Measurements from ENCODE around the gene SORL1-AS1.

Gene SORL1-AS1

GRCh38 chr11:121446752-121447156, 6.0 kb downstream of the SORL1-AS1 start:
- Histone ChIP-seq H3K9me3 (ENCODE audit: control insufficient read depth, low read length) (no peaks in the 10 kb centered on the region), H3K27me3 (ENCODE audit: control insufficient read depth, insufficient read depth, low read length) (no peaks in the 10 kb centered on the region), H3K4me3 (ENCODE audit: low read length) (no peak overlapping the region), H3K4me1 (ENCODE audit: control insufficient read depth, insufficient read depth, low read length) (peaks cover 37% of the 10 kb centered on the region), H3K9ac (ENCODE audit: low read length) (no peak overlapping the region), H3K36me3 (ENCODE audit: control insufficient read depth, insufficient read depth, low read length) (no peaks in the 10 kb centered on the region)

DNA sequence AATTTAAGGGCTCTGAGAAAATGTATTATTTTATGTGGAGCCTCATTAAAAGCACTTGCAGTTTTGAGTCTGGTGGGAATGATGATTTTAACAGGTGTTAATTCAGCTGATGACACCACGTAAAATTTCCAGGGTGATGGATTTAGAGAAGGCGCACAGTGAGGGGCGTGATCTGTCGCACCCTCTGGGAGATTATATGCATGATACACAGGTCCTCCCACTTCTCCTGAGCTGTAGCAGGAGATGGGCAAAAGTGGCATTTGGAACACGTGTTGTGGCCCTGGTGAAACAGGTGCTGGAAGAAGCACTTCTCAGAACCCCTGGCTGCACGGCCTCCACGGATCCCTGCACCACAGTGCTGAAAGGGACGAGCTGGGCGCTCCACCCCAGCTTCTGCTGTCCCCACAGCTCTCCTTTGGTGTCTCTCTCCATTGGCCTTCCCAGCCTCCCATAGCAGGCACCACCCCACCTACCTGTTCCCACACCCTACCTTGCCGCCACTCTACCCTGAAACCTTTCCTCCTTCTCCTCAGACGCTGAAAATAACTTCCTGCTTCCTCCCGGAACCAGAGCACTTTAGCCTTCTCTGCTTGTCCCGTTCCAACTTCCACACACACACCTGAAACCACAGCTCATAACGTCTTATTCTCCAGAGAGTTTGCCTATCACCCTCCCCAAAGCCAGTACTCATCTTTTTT, 7.5 kb downstream of the SORL1-AS1 start:
- H3K4me1 ChIP-seq (ENCODE audit: control insufficient read depth, insufficient read depth, low read length), result peaks cover 26% of the 10 kb centered on the region

DNA sequence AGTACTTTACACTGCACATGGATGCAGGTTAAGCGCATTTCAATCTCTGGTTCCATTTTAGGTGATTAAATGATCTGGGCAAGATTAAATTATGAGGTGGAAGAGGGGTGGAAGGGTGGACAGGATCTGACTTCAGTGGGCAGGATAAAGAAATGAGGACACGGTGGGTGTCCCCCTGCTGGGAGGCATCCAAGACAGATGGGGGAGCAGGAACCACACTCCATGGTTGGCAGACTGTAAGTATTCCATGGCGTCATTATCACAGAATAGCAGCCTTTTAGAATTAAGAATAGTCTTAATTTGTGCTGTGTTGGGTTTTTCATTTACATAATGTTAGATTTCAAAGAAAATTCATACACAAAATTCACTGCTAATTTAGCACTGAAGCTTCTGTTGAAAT, 8.2 kb downstream of the SORL1-AS1 start:
- no peaks in the 10 kb centered on the region for H3K9me3 ChIP-seq (ENCODE audit: control insufficient read depth, low read length)
- H3K36me3 ChIP-seq (ENCODE audit: control insufficient read depth, insufficient read depth, low read length), result no peaks in the 10 kb centered on the region
- no peak overlapping the region for H3K9ac ChIP-seq (ENCODE audit: low read length)
- no peak overlapping the region for H3K4me3 ChIP-seq (ENCODE audit: low read length)
- H3K4me1 ChIP-seq (ENCODE audit: control insufficient read depth, insufficient read depth, low read length), result peaks cover 22% of the 10 kb centered on the region
- H3K27me3 ChIP-seq (ENCODE audit: control insufficient read depth, insufficient read depth, low read length), result no peaks in the 10 kb centered on the region

More for the DNA sequence above, 7.5 kb downstream of the SORL1-AS1 start:
- Histone ChIP-seq H3K9me3 (ENCODE audit: control insufficient read depth, low read length) (no peaks in the 10 kb centered on the region), H3K27me3 (ENCODE audit: control insufficient read depth, insufficient read depth, low read length) (no peaks in the 10 kb centered on the region), H3K9ac (ENCODE audit: low read length) (no peak overlapping the region), H3K36me3 (ENCODE audit: control insufficient read depth, insufficient read depth, low read length) (no peaks in the 10 kb centered on the region), H3K4me3 (ENCODE audit: low read length) (peak overlapping the region; percentile 21)

GRCh38 chr11:121443688-121444275, 9.0 kb downstream of the SORL1-AS1 start:
- Histone ChIP-seq H3K9me3 (ENCODE audit: control insufficient read depth, low read length) (no peaks in the 10 kb centered on the region), H3K27me3 (ENCODE audit: control insufficient read depth, insufficient read depth, low read length) (no peaks in the 10 kb centered on the region), H3K4me1 (ENCODE audit: control insufficient read depth, insufficient read depth, low read length) (peaks cover 22% of the 10 kb centered on the region), H3K4me3 (ENCODE audit: low read length) (no peak overlapping the region), H3K36me3 (ENCODE audit: control insufficient read depth, insufficient read depth, low read length) (no peaks in the 10 kb centered on the region), H3K9ac (ENCODE audit: low read length) (no peak overlapping the region)

DNA sequence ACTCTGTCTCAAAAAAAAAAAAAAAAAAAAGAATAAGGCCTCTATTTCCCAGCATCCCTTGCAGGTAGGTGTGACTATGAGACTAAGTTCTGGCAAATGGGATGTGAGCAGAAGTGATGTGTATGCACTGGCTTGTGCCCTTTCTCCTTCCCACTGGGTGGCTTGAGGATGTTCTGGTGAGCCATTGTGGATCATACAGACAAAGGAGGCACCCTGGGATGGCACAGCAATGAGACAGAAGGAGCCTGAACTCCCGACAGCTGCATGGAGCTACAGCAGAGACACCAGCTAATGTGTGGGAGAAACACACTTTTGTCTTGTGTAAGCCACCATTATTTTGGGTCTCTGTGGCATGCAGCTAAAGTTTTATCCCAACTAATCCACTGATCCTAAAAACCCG, 11.2 kb downstream of the SORL1-AS1 start:
- H3K36me3 ChIP-seq (ENCODE audit: control insufficient read depth, insufficient read depth, low read length), result no peaks in the 10 kb centered on the region
- peaks cover 16% of the 10 kb centered on the region for H3K4me1 ChIP-seq (ENCODE audit: control insufficient read depth, insufficient read depth, low read length)
- no peaks in the 10 kb centered on the region for H3K9me3 ChIP-seq (ENCODE audit: control insufficient read depth, low read length)
- H3K9ac ChIP-seq (ENCODE audit: low read length), result no peak overlapping the region
- H3K4me3 ChIP-seq (ENCODE audit: low read length), result no peak overlapping the region
- no peaks in the 10 kb centered on the region for H3K27me3 ChIP-seq (ENCODE audit: control insufficient read depth, insufficient read depth, low read length)

DNA sequence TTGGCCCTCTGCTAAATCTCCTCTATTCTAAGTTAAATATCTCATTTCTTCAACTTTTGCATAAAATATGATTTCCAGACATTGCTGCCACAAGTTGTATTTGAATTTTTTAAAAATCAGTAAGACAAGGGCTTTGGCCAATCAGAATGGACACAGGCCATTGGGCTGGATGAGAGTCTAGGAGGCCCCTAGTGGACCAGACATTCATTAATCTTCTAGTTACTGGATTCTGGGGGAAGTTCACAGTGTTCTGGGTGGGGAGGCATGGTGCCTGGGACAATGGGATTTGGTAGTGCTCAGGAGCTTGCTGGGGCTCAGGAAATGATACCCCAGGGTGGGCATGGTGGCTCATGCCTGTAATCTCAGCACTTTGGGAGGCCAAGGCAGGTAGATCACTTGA, 13.0 kb downstream of the SORL1-AS1 start:
- peaks cover 3% of the 10 kb centered on the region for H3K4me1 ChIP-seq (ENCODE audit: control insufficient read depth, insufficient read depth, low read length)
- no peaks in the 10 kb centered on the region for H3K9me3 ChIP-seq (ENCODE audit: control insufficient read depth, low read length)
- no peaks in the 10 kb centered on the region for H3K27me3 ChIP-seq (ENCODE audit: control insufficient read depth, insufficient read depth, low read length)

DNA sequence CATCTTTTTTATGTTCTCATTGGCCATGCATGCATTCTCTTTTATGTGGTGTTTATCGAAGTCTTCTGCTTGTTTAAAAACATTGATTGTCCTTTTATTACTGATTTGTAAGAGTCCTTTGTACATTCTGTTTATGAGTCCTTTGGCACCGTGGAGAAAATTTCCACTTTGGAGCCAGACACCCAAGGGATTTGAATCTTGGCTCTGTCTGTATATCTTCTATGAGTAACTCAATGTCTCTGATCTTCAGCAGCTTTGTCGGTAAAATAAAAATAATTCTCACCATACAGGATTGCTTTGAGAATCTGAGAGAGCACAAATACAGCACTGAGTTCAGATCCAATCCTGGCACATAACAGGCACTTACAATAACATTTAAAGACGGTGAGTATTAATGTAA, 13.4 kb downstream of the SORL1-AS1 start:
- Histone ChIP-seq H3K36me3 (ENCODE audit: control insufficient read depth, insufficient read depth, low read length) (no peaks in the 10 kb centered on the region), H3K27me3 (ENCODE audit: control insufficient read depth, insufficient read depth, low read length) (no peaks in the 10 kb centered on the region), H3K4me1 (ENCODE audit: control insufficient read depth, insufficient read depth, low read length) (peaks cover 3% of the 10 kb centered on the region), H3K9me3 (ENCODE audit: control insufficient read depth, low read length) (no peaks in the 10 kb centered on the region), H3K4me3 (ENCODE audit: low read length) (no peak overlapping the region), H3K9ac (ENCODE audit: low read length) (no peak overlapping the region)

More for the DNA sequence above, 13.0 kb downstream of the SORL1-AS1 start:
- Histone ChIP-seq H3K9ac (ENCODE audit: low read length) (no peak overlapping the region), H3K36me3 (ENCODE audit: control insufficient read depth, insufficient read depth, low read length) (no peaks in the 10 kb centered on the region), H3K4me3 (ENCODE audit: low read length) (no peak overlapping the region)

DNA sequence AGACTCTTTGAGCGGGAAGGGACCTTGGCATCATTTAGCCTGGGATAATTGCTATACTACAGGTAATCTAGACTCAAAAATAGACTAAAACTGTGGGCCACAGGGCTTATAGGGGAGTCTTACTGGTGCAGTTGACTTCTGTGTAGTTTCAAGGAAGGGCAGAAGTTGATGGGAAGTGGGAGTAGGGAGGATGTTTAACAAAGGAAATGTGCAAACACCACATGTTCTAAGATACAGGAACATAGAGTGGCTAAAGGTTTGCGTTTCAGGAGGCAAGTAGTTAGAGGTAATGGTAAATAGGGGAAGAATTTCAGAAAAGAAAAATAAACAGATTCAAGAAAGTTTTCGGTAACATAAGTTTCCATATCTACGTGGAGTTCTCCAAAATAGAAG, 15.1 kb downstream of the SORL1-AS1 start:
- H3K9me3 ChIP-seq (ENCODE audit: control insufficient read depth, low read length), result no peaks in the 10 kb centered on the region
- H3K36me3 ChIP-seq (ENCODE audit: control insufficient read depth, insufficient read depth, low read length), result no peaks in the 10 kb centered on the region
- H3K9ac ChIP-seq (ENCODE audit: low read length), result no peak overlapping the region
- H3K27me3 ChIP-seq (ENCODE audit: control insufficient read depth, insufficient read depth, low read length), result no peaks in the 10 kb centered on the region
- H3K4me3 ChIP-seq (ENCODE audit: low read length), result no peak overlapping the region
- H3K4me1 ChIP-seq (ENCODE audit: control insufficient read depth, insufficient read depth, low read length), result peaks cover 3% of the 10 kb centered on the region

GRCh38 chr11:121437018-121437685, 15.6 kb downstream of the SORL1-AS1 start:
- no peak overlapping the region for H3K9ac ChIP-seq (ENCODE audit: low read length)
- no peaks in the 10 kb centered on the region for H3K27me3 ChIP-seq (ENCODE audit: control insufficient read depth, insufficient read depth, low read length)
- H3K36me3 ChIP-seq (ENCODE audit: control insufficient read depth, insufficient read depth, low read length), result no peaks in the 10 kb centered on the region
- H3K9me3 ChIP-seq (ENCODE audit: control insufficient read depth, low read length), result no peaks in the 10 kb centered on the region
- H3K4me1 ChIP-seq (ENCODE audit: control insufficient read depth, insufficient read depth, low read length), result peaks cover 3% of the 10 kb centered on the region
- H3K4me3 ChIP-seq (ENCODE audit: low read length), result no peak overlapping the region

- no peaks in the 10 kb centered on the region for H3K4me1 ChIP-seq (ENCODE audit: control insufficient read depth, insufficient read depth, low read length)
- H3K36me3 ChIP-seq (ENCODE audit: control insufficient read depth, insufficient read depth, low read length), result no peaks in the 10 kb centered on the region
- H3K9me3 ChIP-seq (ENCODE audit: control insufficient read depth, low read length), result no peaks in the 10 kb centered on the region
- H3K27me3 ChIP-seq (ENCODE audit: control insufficient read depth, insufficient read depth, low read length), result no peaks in the 10 kb centered on the region
- no peak overlapping the region for H3K4me3 ChIP-seq (ENCODE audit: low read length)
- no peak overlapping the region for H3K9ac ChIP-seq (ENCODE audit: low read length)
Measured at GRCh38 chr11:121435551-121436511, 16.9 kb downstream of the SORL1-AS1 start.

- no peaks in the 10 kb centered on the region for H3K36me3 ChIP-seq (ENCODE audit: control insufficient read depth, insufficient read depth, low read length)
- no peaks in the 10 kb centered on the region for H3K27me3 ChIP-seq (ENCODE audit: control insufficient read depth, insufficient read depth, low read length)
- H3K9ac ChIP-seq (ENCODE audit: low read length), result no peak overlapping the region
- H3K9me3 ChIP-seq (ENCODE audit: control insufficient read depth, low read length), result no peaks in the 10 kb centered on the region
- no peaks in the 10 kb centered on the region for H3K4me1 ChIP-seq (ENCODE audit: control insufficient read depth, insufficient read depth, low read length)
- no peak overlapping the region for H3K4me3 ChIP-seq (ENCODE audit: low read length)
Measured at GRCh38 chr11:121435132-121435531, 17.6 kb downstream of the SORL1-AS1 start.

All from mucosa of stomach (tissue), 1 donor.